Vagina (tissue), 2 donors: ENCODE measurements around the gene LRRC72.

ENCODE experiments used
- POLR2A ChIP-seq, 2 donors: fragments of 450-650 bp; IDR thresholded peaks; one replicate each; pipeline ENCODE4 v1.6.1; 2017; ENCODE audit warnings: antibody characterized with exemption in 2 of 2, mild to moderate bottlenecking in 2 of 2, moderate library complexity in 2 of 2
- POLR2AphosphoS5 ChIP-seq, 2 donors: sonication (generic); formaldehyde crosslinking; IDR thresholded peaks; one replicate each; pipeline ENCODE4 v1.9.0; 2017; ENCODE audit warnings: antibody characterized with exemption in 2 of 2, mild to moderate bottlenecking in 2 of 2, low read depth in 1 of 2; ENCODE audit not compliant: insufficient read depth in 1 of 2
- TF ChIP-seq, protein P1 (sequence below), 3 experiments: fragments of 450-650 bp in 2 of 3; fragments of 200-600 bp in 1 of 3; sonication (generic) in 1 of 3; IDR thresholded peaks; one replicate each; pipeline ENCODE4 v1.5.1; 2017 to 2019; ENCODE audit warnings: antibody characterized with exemption in 3 of 3, mild to moderate bottlenecking in 2 of 3, moderate library complexity in 2 of 3

DNA sequence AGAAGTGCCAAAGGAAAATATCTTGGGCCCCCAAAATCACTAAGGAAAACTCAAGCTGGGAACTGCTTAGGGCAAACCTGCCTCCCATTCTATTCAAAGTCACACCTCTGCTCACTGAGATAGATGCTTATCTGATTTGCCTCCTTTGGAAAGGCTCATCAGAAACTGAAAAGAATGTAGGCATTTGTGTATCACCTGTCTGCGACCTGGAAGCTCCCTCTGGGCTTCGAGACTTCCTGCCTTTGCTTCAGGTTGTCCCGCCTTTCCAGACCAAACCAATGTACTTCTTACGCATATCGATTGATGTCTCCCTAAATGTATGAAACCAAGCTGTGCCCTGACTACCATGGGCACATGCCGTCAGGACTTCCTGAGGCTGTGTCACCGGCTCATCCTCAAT is 14.5 kb upstream of the LRRC72 start:
- TF ChIP-seq POLR2A (IDR thresholded peaks at IDR 0.05), result no peak
- TF ChIP-seq, protein P1, sequence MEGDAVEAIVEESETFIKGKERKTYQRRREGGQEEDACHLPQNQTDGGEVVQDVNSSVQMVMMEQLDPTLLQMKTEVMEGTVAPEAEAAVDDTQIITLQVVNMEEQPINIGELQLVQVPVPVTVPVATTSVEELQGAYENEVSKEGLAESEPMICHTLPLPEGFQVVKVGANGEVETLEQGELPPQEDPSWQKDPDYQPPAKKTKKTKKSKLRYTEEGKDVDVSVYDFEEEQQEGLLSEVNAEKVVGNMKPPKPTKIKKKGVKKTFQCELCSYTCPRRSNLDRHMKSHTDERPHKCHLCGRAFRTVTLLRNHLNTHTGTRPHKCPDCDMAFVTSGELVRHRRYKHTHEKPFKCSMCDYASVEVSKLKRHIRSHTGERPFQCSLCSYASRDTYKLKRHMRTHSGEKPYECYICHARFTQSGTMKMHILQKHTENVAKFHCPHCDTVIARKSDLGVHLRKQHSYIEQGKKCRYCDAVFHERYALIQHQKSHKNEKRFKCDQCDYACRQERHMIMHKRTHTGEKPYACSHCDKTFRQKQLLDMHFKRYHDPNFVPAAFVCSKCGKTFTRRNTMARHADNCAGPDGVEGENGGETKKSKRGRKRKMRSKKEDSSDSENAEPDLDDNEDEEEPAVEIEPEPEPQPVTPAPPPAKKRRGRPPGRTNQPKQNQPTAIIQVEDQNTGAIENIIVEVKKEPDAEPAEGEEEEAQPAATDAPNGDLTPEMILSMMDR (IDR thresholded peaks at IDR 0.05), result no peak
- no peak for TF ChIP-seq POLR2AphosphoS5 (IDR thresholded peaks at IDR 0.05; ENCODE audit: insufficient read depth in 1 of 2, low read depth in 1 of 2)
